ENCODE measurements around the gene CCDC149. TPM values are rescaled to one million over a fixed set of nuclear protein-coding genes. Genes with fewer than 3 reads are reported as not detected.

Gene CCDC149
- total and polyA plus RNA-seq, 2 of the 4 experiments (the other 2 are of a cell fraction) = 6.7 to 7.0 TPM

GRCh38 chr4:24816797-24817196 is 96.0 kb downstream of the CCDC149 start:
- no peak overlapping the region for H3K9ac ChIP-seq (ENCODE audit: low read depth, low read length)
- H2BK20ac ChIP-seq (ENCODE audit: low read depth, low read length) = no peak overlapping the region
- peaks cover 5% of the 10 kb centered on the region for H3K9me3 ChIP-seq (ENCODE audit: control insufficient read depth, insufficient read depth, low read length)
- no peak overlapping the region for H2AFZ ChIP-seq (replicated peaks; ENCODE audit: low read length, poor library complexity)
- H4K20me1 ChIP-seq (ENCODE audit: insufficient read depth, low read length) = no peaks in the 10 kb centered on the region
- no peaks in the 10 kb centered on the region for H3K4me1 ChIP-seq (ENCODE audit: control insufficient read depth, insufficient read depth, low read length)
- H2AK5ac ChIP-seq (ENCODE audit: low read depth, low read length) = no peak overlapping the region
- no peak overlapping the region for H2BK15ac ChIP-seq (ENCODE audit: low read depth, low read length)
- BruUV-seq (replicated peaks) = no TSS peak
- no peak overlapping the region for H3K56ac ChIP-seq (ENCODE audit: extremely low read depth, insufficient read depth, low read length)
- no peaks in the 10 kb centered on the region for H3K79me1 ChIP-seq (ENCODE audit: low read depth in 1 of 2, low read length in 2 of 2)
- H3K4me3 ChIP-seq (ENCODE audit: insufficient read depth, low read depth, low read length) = no peak overlapping the region
- no peak for TF ChIP-seq USF2 (IDR thresholded peaks at IDR 0.05; ENCODE audit: low read depth, low read length)
- TF ChIP-seq POLR2A (IDR thresholded peaks at IDR 0.05; ENCODE audit: low read depth, low read length) = no peak
- no peak for TF ChIP-seq ELK1 (IDR thresholded peaks at IDR 0.05; ENCODE audit: borderline replicate concordance, low read depth, low read length)
- no peak for TF ChIP-seq CEBPB (IDR thresholded peaks at IDR 0.05; ENCODE audit: low read depth, low read length)
- TF ChIP-seq CTCF (conservative IDR thresholded peaks at IDR 0.05; ENCODE audit: low read depth, low read length) = no peak
- no peak for TF ChIP-seq MAZ (IDR thresholded peaks at IDR 0.05; ENCODE audit: borderline replicate concordance, low read depth, low read length)
- TF ChIP-seq SMC3 (IDR thresholded peaks at IDR 0.05; ENCODE audit: low read depth, low read length) = no peak
- no peak for TF ChIP-seq RFX5 (IDR thresholded peaks at IDR 0.05; ENCODE audit: low read depth, low read length)
- no peak for TF ChIP-seq RAD21 (IDR thresholded peaks at IDR 0.05; ENCODE audit: low read length)
- TF ChIP-seq NFE2L2 (IDR thresholded peaks at IDR 0.05; ENCODE audit: low read depth, low read length) = no peak
- TF ChIP-seq FOS (IDR thresholded peaks at IDR 0.05; ENCODE audit: low read depth, low read length) = no peak
- H3K14ac ChIP-seq (replicated peaks; ENCODE audit: low read depth, low read length) = no peak overlapping the region
- POLR2A ChIA-PET (ENCODE audit: unreplicated experiment) = no interaction called here
- H4K8ac ChIP-seq (ENCODE audit: low read depth in 2 of 2, low read length in 2 of 2) = no peak overlapping the region
- no peak overlapping the region for H4K5ac ChIP-seq (ENCODE audit: low read depth, low read length)
- dilution Hi-C loops (cut with HindIII; ENCODE audit: low sequenced_read_pairs, unreplicated experiment) = no loop called here
- no peak overlapping the region for H2BK120ac ChIP-seq (ENCODE audit: low read depth, low read length)
- peaks cover 9% of the 10 kb centered on the region; the same call in 1 of the 2 replicates for H3K36me3 ChIP-seq (ENCODE audit: control insufficient read depth, insufficient read depth, low read length)
- no peaks in the 10 kb centered on the region for H3K9me1 ChIP-seq (ENCODE audit: insufficient read depth, low read length)
- DNase-seq (no peak), ATAC-seq (ENCODE audit: low read depth) (no peak)
- H3K23ac ChIP-seq (ENCODE audit: low read depth, low read length) = no peak overlapping the region
- no peaks in the 10 kb centered on the region for H3K27me3 ChIP-seq (ENCODE audit: control insufficient read depth, insufficient read depth, low read length)
- no peak overlapping the region for H3K4me2 ChIP-seq (ENCODE audit: low read depth, low read length)
- H3K18ac ChIP-seq (ENCODE audit: low read depth, low read length) = no peak overlapping the region
- no peak overlapping the region for H2AK9ac ChIP-seq (replicated peaks; ENCODE audit: low read depth, low read length, poor library complexity)
- no peak overlapping the region for H4K91ac ChIP-seq (ENCODE audit: insufficient read depth, low read depth, low read length)
- no peak overlapping the region for H3K4ac ChIP-seq (ENCODE audit: low read depth, low read length)
- no peak overlapping the region for H3K27ac ChIP-seq (ENCODE audit: insufficient read depth, low read length)
- in situ Hi-C loops (cut with MboI; ENCODE audit: low sequenced_read_pairs) = no loop called here
- 69% methylated on average over 4 of the region's 18 CpGs; no CpG with 5 or more reads in 1 of the 2 experiments for WGBS, 2 experiments (ENCODE audit: extremely low coverage in 2 of 2, insufficient read length in 1 of 2)
- intact Hi-C loops (cut with micrococcal nuclease) = no loop called here
- CTCF ChIA-PET = no interaction called here
- H2BK5ac ChIP-seq (ENCODE audit: low read depth, low read length, poor library complexity, severe bottlenecking) = no peak overlapping the region

Data from IMR-90 (cell line).